NB4 (cell line): ENCODE data around the gene DCUN1D2.
A peak's percentile ranks its signal among the peaks of the same experiment; 100 is the strongest.
"Not testable (repeated sequence)": the region's sequence is repeated elsewhere in the genome, so short reads cannot be mapped to it uniquely, and the experiment has no call there.

Experiments
- POLR2A ChIP-seq: IDR thresholded peaks from 2 replicates; pipeline ENCODE4 v1.6.1; 2011; ENCODE audit warnings: mild to moderate bottlenecking; ENCODE audit not compliant: insufficient read length; ENCODE audit errors: extremely low read depth
- TF ChIP-seq, protein P1 (sequence below): IDR thresholded peaks from one replicate; pipeline ENCODE4 v1.5.1; 2012; ENCODE audit warnings: low read depth, low read length
- TF ChIP-seq, protein P2 (sequence below): IDR thresholded peaks from 2 replicates; pipeline ENCODE4 v1.6.1; 2011; ENCODE audit warnings: low read depth, low read length

DNA sequence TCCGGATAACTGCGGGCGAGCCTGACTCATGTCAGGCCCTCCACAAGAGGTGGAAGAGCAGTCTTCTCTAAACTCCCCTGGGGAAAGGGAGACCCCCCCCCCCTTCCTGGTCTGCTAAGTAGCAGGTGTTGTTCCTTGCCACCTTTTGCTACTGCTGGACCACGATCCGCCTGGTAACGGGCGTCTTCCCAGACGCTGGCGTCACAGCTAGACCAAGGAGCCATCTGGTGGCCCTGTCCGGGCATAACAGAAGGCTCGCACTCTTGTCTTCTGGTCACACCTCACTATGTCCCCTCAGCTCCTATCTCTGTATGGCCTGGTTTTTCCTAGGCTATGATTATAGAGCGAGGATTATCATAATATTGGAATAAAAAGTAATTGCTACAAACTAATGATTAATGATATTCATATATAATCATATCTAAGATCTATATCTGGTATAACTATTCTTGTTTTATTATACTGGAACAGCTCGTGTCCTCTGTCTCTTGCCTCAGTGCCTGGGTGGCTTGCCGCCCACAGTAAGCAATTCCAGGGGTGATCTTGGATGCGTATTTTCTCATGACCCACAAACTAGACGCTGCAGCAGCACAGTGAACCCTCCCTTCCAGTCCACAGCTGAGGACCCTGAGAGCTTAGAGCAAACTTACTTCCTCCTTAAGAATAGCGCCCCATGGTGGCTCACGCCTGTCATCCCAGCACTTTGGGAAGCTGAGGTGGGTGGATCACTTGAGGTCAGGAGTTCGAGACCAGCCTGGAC lies 39.5 kb downstream of the DCUN1D2 start:
- TF ChIP-seq, protein P1, sequence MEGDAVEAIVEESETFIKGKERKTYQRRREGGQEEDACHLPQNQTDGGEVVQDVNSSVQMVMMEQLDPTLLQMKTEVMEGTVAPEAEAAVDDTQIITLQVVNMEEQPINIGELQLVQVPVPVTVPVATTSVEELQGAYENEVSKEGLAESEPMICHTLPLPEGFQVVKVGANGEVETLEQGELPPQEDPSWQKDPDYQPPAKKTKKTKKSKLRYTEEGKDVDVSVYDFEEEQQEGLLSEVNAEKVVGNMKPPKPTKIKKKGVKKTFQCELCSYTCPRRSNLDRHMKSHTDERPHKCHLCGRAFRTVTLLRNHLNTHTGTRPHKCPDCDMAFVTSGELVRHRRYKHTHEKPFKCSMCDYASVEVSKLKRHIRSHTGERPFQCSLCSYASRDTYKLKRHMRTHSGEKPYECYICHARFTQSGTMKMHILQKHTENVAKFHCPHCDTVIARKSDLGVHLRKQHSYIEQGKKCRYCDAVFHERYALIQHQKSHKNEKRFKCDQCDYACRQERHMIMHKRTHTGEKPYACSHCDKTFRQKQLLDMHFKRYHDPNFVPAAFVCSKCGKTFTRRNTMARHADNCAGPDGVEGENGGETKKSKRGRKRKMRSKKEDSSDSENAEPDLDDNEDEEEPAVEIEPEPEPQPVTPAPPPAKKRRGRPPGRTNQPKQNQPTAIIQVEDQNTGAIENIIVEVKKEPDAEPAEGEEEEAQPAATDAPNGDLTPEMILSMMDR: peak; percentile 41
- not testable (repeated sequence) for TF ChIP-seq POLR2A
- TF ChIP-seq, protein P2, sequence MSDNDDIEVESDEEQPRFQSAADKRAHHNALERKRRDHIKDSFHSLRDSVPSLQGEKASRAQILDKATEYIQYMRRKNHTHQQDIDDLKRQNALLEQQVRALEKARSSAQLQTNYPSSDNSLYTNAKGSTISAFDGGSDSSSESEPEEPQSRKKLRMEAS: not testable (repeated sequence)
